WERI-Rb-1 (cell line): ENCODE data around the gene PRKCZ.
A peak's percentile ranks its signal among the peaks of the same experiment; 100 is the strongest.
"Not testable (repeated sequence)": the region's sequence is repeated elsewhere in the genome, so short reads cannot be mapped to it uniquely, and the experiment has no call there.

Source experiments
- DNase-seq: peaks from one replicate; pipeline ENCODE4 v3.0.0-alpha.2; 2020
- H3K27ac ChIP-seq: fragments of 250-450 bp; sonication (Bioruptor Pico); 2 replicates; pipeline ENCODE4 v1.5.1; 2020; ENCODE audit warnings: mild to moderate bottlenecking, moderate library complexity
- H3K27me3 ChIP-seq: fragments of 250-450 bp; sonication (Bioruptor Pico); 2 replicates; pipeline ENCODE4 v1.5.1; 2021; ENCODE audit warnings: mild to moderate bottlenecking, low read depth, moderate library complexity; ENCODE audit not compliant: insufficient read depth, severe bottlenecking
- H3K36me3 ChIP-seq: fragments of 250-450 bp; sonication (Bioruptor Pico); 2 replicates; pipeline ENCODE4 v1.5.1; 2020; ENCODE audit warnings: mild to moderate bottlenecking, moderate library complexity
- H3K4me3 ChIP-seq: 2 replicates; pipeline ENCODE4 v1.5.1; 2011; ENCODE audit warnings: low read depth, mild to moderate bottlenecking, control low read depth, low read length
- H3K9me3 ChIP-seq: fragments of 250-450 bp; sonication (Bioruptor Pico); 2 replicates; pipeline ENCODE4 v1.5.1; 2021; ENCODE audit warnings: mild to moderate bottlenecking, moderate library complexity; ENCODE audit not compliant: severe bottlenecking
- TF ChIP-seq, protein P1 (sequence below): IDR thresholded peaks from 2 replicates; pipeline ENCODE4 v1.5.1; 2011; ENCODE audit warnings: low read depth, mild to moderate bottlenecking, control low read depth, inconsistent platforms, low read length

Gene PRKCZ

DNA sequence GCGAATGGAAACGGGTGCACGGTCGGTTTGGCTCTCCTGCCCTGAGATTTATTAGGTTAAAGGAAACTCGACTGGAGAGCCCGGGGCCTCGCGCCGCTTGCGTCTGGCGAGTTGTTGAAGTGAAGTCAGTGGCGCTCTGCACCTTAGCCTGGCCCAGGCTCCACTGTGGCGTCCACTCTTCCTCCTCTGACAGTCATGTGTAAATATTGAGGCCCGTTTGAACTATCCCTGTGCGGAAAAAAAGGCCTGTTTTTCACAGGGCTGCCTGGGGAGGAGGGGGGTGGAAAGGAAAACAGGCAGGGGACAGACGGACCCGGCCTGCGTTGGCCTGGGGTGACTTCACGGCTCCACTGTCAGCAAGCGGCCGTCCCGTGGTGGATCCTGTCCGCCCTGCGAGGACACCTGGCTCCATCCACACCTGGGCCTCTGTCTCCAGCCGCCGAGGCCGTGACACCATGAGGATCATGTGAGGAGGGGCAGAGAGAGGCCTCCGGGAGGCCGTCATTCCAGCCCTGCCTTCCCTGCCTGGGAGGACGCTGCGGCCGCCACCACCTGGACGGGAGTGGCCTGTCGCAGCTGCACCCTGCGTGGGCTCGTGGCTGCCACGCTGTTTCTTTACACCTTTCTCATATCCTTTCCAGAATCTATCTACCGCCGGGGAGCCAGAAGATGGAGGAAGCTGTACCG is 84.6 kb downstream of the PRKCZ start:
- H3K27ac ChIP-seq: no peak overlapping the region
- no peak for DNase-seq
- H3K4me3 ChIP-seq: no peak overlapping the region
- no peaks in the 10 kb centered on the region for H3K36me3 ChIP-seq
- TF ChIP-seq, protein P1, sequence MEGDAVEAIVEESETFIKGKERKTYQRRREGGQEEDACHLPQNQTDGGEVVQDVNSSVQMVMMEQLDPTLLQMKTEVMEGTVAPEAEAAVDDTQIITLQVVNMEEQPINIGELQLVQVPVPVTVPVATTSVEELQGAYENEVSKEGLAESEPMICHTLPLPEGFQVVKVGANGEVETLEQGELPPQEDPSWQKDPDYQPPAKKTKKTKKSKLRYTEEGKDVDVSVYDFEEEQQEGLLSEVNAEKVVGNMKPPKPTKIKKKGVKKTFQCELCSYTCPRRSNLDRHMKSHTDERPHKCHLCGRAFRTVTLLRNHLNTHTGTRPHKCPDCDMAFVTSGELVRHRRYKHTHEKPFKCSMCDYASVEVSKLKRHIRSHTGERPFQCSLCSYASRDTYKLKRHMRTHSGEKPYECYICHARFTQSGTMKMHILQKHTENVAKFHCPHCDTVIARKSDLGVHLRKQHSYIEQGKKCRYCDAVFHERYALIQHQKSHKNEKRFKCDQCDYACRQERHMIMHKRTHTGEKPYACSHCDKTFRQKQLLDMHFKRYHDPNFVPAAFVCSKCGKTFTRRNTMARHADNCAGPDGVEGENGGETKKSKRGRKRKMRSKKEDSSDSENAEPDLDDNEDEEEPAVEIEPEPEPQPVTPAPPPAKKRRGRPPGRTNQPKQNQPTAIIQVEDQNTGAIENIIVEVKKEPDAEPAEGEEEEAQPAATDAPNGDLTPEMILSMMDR: no peak
- no peaks in the 10 kb centered on the region for H3K27me3 ChIP-seq
- H3K9me3 ChIP-seq: no peaks in the 10 kb centered on the region

DNA sequence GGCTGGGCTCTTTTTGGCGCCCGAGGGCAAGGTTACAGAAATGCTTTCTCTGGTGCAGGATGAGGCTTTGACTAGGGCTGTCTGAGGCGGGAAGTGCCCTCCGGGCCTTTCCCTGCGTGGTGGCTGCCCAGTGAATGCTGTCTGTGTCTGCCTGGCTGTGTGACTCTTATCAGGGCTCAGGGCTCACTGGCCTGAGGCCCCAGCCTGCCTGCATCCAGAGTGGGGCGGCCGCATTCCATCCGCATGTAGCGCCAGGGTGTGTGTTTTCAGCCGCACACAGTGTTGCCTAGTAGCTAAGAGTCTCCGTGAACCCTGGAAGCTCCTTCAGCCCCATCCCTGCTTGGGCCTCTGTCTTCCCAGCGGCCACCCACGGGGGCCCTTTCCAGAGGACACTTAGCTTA is 85.2 kb downstream of the PRKCZ start:
- Histone ChIP-seq H3K9me3 (no peaks in the 10 kb centered on the region), H3K27ac (no peak overlapping the region), H3K4me3 (no peak overlapping the region), H3K27me3 (no peaks in the 10 kb centered on the region), H3K36me3 (no peaks in the 10 kb centered on the region)
- TF ChIP-seq, protein P1: no peak
- no peak for DNase-seq

DNA sequence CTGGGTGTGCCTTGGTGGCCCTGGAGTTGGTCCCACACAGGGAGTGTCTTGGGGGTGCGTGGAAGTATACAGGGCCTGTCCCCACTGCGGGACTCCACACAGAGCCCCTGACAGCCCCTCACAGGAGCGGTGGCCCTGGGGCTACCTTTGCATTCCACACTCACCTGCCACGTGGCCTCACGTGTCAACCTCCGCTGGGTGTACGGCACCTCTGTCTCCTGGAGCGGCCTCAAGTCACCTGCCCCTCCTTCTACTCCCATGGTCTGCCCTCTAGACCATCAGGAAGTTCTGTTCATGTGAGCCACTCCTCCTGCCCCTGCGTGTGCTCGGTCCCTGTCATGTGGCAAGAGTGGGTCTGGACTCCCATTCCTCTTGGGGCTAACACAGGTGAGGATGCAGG is 85.7 kb downstream of the PRKCZ start:
- Histone ChIP-seq H3K36me3 (no peaks in the 10 kb centered on the region), H3K27me3 (no peaks in the 10 kb centered on the region), H3K4me3 (no peak overlapping the region), H3K9me3 (no peaks in the 10 kb centered on the region), H3K27ac (no peak overlapping the region)
- TF ChIP-seq, protein P1: no peak
- DNase-seq: no peak

DNA sequence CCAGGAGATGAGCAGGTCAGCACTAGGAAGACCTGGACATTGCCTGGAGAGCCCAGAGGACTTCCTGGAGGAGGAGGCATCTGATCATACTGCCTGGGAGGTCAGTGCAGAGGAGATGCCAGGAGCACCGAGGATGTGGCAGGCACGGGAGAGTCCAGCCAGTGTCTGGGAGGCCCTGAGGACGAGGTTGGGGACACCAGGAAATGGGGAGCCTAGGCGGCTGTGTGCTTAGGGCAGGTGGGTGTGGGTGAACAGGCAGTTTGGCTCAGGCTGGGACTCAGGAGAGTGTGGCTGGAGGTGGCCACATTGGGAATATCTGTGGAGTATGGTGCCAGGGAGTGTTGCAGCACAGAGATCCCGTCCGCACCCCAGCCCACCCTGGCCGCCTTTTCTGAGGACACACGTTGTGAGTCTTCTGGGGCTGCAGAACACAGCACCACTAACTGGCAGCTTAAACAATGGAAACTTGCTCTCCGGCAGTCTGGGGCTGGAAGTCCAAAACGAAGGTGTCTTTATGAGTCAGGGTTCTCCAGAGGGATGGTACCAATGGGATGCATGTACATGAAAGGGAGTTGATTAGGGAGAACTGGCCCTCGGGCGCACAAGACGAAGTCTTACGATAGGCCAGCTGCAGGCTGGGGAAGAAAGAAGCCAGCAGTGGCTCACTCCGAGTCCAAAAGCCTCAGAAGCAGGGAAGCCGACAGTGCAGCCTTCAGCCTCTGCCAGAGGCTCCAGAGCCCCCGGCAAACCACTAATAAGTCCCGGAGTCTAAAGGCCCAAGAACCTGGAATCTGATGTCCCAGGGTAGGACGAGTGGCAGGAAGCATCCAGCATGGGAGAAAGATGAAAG is 86.4 kb downstream of the PRKCZ start:
- DNase-seq: no peak
- TF ChIP-seq, protein P1: no peak

DNA sequence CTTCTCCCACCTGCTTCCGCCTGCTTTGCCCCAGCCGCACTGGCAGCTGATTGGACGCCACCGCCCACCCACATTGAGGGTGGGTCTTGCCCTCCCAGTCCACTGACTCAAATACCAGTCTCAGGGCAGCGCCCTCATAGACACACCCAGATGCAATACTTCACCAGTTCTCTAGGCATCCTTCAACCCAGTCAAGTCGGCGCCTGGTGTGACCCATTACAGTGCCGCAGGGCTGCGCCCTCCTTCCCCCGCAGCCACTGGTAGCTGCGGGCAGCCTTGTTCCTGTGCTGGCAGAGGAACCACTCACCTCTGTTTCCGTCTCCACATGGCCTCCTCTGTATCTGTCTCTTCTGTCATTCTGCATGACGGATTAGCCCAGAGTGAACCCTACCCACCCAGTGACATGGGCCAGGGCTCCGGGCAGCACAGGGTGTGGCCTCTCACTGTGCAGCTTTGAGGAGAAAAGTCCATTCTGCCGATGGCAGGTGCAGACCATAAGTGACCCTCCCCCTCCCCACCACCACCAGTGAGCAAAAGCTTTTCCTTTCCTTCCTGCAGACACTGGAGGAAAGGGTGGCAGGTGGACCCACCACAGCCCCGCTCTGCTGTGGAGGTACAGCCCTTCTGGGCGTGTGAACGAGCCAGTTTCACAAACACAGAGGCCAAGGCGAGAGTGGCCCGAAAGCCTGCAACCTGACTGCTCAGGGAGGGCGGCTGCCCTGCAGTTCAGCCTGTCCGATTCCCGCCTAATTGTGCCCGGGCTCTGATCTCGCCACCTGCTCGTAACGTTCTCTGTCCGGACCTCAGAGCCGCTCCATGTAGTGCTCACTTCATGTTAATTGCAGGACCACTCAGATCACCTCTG is 87.3 kb downstream of the PRKCZ start:
- Histone ChIP-seq H3K36me3 (no peaks in the 10 kb centered on the region), H3K27me3 (no peaks in the 10 kb centered on the region), H3K4me3 (peak overlapping the region; percentile 1; the same call in 1 of the 2 replicates), H3K9me3 (no peaks in the 10 kb centered on the region), H3K27ac (peak overlapping the region; percentile 53)
- DNase-seq: peak; percentile 71
- TF ChIP-seq, protein P1: no peak

More for the DNA sequence above, 86.4 kb downstream of the PRKCZ start:
- Histone ChIP-seq H3K27me3 (no peaks in the 10 kb centered on the region), H3K36me3 (no peaks in the 10 kb centered on the region), H3K4me3 (no peak overlapping the region), H3K9me3 (no peaks in the 10 kb centered on the region), H3K27ac (peak overlapping the region; percentile 53; the same call in 1 of the 2 replicates)

DNA sequence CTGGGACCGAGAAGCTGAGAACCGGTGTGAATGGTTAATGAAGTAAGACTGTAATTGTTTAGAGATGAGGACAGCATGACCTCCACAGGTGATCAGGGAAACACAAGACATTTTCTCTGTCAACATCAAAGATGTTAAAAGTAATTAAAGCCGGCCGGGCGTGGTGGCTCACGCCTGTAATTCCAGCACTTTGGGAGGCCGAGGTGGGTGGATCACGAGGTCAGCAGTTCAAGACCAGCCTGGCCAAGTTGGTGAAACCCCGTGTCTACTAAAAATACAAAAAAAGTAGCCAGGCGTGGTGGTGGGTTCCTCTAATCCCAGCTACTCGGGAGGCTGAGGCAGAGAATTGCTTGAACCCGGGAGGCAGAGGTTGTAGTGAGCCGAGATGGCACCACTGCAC is 88.9 kb downstream of the PRKCZ start:
- H3K27ac ChIP-seq: peak overlapping the region; percentile 23; the same call in 1 of the 2 replicates
- not testable (repeated sequence) for DNase-seq, H3K36me3 ChIP-seq, H3K9me3 ChIP-seq, H3K4me3 ChIP-seq, H3K27me3 ChIP-seq
